Measurements from ENCODE around the gene FRMD4A.

The FRMD4A gene

DNA sequence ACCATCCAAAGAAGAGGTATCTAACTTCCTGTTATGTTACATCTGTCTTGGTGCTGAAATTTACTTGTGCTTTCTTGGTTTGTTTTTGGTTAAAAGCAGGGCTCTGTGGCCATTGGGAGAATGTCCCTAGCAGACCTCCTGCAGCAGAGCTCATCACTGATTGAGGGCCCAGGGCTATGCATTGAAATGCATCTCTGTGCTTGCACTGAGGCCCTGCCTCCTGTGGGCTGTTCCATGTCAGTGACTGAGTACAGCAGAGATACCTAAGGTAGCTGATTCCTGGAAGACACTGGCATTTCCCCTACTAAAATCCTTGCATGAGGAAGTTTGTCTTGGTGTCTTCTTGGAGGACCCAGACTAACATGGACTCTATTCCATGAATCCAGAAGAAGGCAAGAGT, 213.9 kb downstream of the FRMD4A start:
- TF ChIP-seq RAD21 (IDR thresholded peaks at IDR 0.05; ENCODE audit: low read depth): no peak
- no peak for TF ChIP-seq CEBPB (IDR thresholded peaks at IDR 0.05)

DNA sequence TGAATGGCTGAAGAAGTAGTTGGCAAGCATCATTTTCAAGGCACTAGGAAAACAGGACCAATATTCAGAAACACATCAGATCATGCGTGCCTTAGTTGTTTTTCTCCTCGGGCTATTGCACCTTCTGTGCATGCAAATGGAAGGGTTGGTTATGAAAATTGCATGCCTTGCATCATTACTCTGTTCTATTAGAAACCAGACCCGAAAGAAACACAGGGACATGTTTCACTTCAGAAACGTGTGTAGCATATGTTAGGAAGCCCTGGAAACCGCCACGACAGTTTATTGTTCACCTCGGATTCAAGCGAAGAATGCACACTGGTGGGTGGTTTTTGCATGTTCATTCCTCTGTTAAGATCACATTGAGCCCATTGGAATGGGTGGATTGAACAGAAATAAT, 214.7 kb downstream of the FRMD4A start:
- TF ChIP-seq ZBTB7A (IDR thresholded peaks at IDR 0.05; ENCODE audit: low read depth): no peak
- no peak for TF ChIP-seq CREB1 (IDR thresholded peaks at IDR 0.05; ENCODE audit: low read depth)
- TF ChIP-seq TAF1 (IDR thresholded peaks at IDR 0.05; ENCODE audit: low read depth): no peak
- TF ChIP-seq YY1 (IDR thresholded peaks at IDR 0.05; ENCODE audit: low read depth): no peak
- no peak for TF ChIP-seq FOXM1 (IDR thresholded peaks at IDR 0.05; ENCODE audit: borderline replicate concordance, low read depth)
- TF ChIP-seq, protein P1, sequence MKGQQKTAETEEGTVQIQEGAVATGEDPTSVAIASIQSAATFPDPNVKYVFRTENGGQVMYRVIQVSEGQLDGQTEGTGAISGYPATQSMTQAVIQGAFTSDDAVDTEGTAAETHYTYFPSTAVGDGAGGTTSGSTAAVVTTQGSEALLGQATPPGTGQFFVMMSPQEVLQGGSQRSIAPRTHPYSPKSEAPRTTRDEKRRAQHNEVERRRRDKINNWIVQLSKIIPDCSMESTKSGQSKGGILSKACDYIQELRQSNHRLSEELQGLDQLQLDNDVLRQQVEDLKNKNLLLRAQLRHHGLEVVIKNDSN (IDR thresholded peaks at IDR 0.05): no peak
- no peak for TF ChIP-seq EP300 (IDR thresholded peaks at IDR 0.05; ENCODE audit: borderline replicate concordance)
- no peak for TF ChIP-seq TEAD4 (IDR thresholded peaks at IDR 0.05)
- TF ChIP-seq RAD21 (IDR thresholded peaks at IDR 0.05; ENCODE audit: low read depth): no peak
- TF ChIP-seq EGR1 (IDR thresholded peaks at IDR 0.05): no peak
- TF ChIP-seq TCF12 (IDR thresholded peaks at IDR 0.05; ENCODE audit: low read depth): no peak
- no peak for TF ChIP-seq CEBPB (IDR thresholded peaks at IDR 0.05)
- TF ChIP-seq, protein P2, sequence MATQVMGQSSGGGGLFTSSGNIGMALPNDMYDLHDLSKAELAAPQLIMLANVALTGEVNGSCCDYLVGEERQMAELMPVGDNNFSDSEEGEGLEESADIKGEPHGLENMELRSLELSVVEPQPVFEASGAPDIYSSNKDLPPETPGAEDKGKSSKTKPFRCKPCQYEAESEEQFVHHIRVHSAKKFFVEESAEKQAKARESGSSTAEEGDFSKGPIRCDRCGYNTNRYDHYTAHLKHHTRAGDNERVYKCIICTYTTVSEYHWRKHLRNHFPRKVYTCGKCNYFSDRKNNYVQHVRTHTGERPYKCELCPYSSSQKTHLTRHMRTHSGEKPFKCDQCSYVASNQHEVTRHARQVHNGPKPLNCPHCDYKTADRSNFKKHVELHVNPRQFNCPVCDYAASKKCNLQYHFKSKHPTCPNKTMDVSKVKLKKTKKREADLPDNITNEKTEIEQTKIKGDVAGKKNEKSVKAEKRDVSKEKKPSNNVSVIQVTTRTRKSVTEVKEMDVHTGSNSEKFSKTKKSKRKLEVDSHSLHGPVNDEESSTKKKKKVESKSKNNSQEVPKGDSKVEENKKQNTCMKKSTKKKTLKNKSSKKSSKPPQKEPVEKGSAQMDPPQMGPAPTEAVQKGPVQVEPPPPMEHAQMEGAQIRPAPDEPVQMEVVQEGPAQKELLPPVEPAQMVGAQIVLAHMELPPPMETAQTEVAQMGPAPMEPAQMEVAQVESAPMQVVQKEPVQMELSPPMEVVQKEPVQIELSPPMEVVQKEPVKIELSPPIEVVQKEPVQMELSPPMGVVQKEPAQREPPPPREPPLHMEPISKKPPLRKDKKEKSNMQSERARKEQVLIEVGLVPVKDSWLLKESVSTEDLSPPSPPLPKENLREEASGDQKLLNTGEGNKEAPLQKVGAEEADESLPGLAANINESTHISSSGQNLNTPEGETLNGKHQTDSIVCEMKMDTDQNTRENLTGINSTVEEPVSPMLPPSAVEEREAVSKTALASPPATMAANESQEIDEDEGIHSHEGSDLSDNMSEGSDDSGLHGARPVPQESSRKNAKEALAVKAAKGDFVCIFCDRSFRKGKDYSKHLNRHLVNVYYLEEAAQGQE (IDR thresholded peaks at IDR 0.05; ENCODE audit: low read depth): no peak
- TF ChIP-seq NFIC (IDR thresholded peaks at IDR 0.05): no peak
- no peak for TF ChIP-seq MAX (IDR thresholded peaks at IDR 0.05)

- TF ChIP-seq, protein P1 (IDR thresholded peaks at IDR 0.05): no peak
- TF ChIP-seq, protein P2 (IDR thresholded peaks at IDR 0.05; ENCODE audit: low read depth): no peak
- TF ChIP-seq CREB1 (IDR thresholded peaks at IDR 0.05; ENCODE audit: low read depth) (no peak), RAD21 (IDR thresholded peaks at IDR 0.05; ENCODE audit: low read depth) (no peak), YY1 (IDR thresholded peaks at IDR 0.05; ENCODE audit: low read depth) (no peak), EGR1 (IDR thresholded peaks at IDR 0.05) (no peak), CEBPB (IDR thresholded peaks at IDR 0.05) (no peak), MAX (IDR thresholded peaks at IDR 0.05) (no peak), ZBTB7A (IDR thresholded peaks at IDR 0.05; ENCODE audit: low read depth) (no peak)
Measured at GRCh38 chr10:14114791-14115190, 215.9 kb downstream of the FRMD4A start.

DNA sequence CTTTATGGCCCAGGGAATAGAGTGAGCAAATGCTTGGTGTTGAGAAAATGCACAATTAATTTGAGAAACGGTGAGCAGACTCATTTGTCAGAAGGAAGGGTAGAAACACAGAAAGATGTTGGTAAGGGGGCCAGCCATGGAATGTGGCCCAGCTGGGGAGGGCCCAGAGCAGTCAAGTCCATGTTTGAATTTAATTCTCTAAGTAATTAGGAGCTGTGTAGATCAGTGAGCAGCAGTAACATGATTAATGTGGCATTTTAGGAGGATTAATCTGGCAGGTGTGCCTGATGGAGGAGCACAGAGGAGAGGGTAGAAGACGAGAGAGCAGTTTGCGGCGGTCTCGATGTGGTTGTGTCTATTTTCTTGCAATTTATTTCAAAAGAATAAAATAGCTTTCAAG, 218.7 kb downstream of the FRMD4A start:
- TF ChIP-seq ZBTB7A (IDR thresholded peaks at IDR 0.05; ENCODE audit: low read depth): no peak
- TF ChIP-seq RAD21 (IDR thresholded peaks at IDR 0.05; ENCODE audit: low read depth): no peak
- no peak for TF ChIP-seq MAX (IDR thresholded peaks at IDR 0.05)
- TF ChIP-seq NFIC (IDR thresholded peaks at IDR 0.05): no peak
- no peak for TF ChIP-seq CREB1 (IDR thresholded peaks at IDR 0.05; ENCODE audit: low read depth)
- TF ChIP-seq CEBPB (IDR thresholded peaks at IDR 0.05): no peak
- TF ChIP-seq EP300 (IDR thresholded peaks at IDR 0.05; ENCODE audit: borderline replicate concordance): no peak
- TF ChIP-seq TEAD4 (IDR thresholded peaks at IDR 0.05): no peak
- TF ChIP-seq, protein P2 (IDR thresholded peaks at IDR 0.05; ENCODE audit: low read depth): no peak
- TF ChIP-seq TCF12 (IDR thresholded peaks at IDR 0.05; ENCODE audit: low read depth): no peak
- TF ChIP-seq FOXM1 (IDR thresholded peaks at IDR 0.05; ENCODE audit: borderline replicate concordance, low read depth): no peak
- TF ChIP-seq YY1 (IDR thresholded peaks at IDR 0.05; ENCODE audit: low read depth): no peak
- no peak for TF ChIP-seq TAF1 (IDR thresholded peaks at IDR 0.05; ENCODE audit: low read depth)
- TF ChIP-seq EGR1 (IDR thresholded peaks at IDR 0.05): no peak
- TF ChIP-seq, protein P1 (IDR thresholded peaks at IDR 0.05): no peak

Measured in Ishikawa (cell line).